Activated CD8-positive, alpha-beta memory T cell treated with anti-CD3 and anti-CD28 coated beads for 1 hour (primary cell): Measurements from ENCODE around the gene MAN2A2.

Source experiments
- DNase-seq, 2 donors: peaks; one replicate each; pipeline ENCODE4 v3.0.0-alpha.2; 2020; ENCODE audit warnings: low read depth in 1 of 2; ENCODE audit errors: extremely low read depth in 1 of 2

The MAN2A2 gene

GRCh38 chr15:90959028-90959595, 56.0 kb downstream of the MAN2A2 start:
- DNase-seq, result no peak

- DNase-seq, result no peak
Observed at GRCh38 chr15:90959894-90960293, 56.8 kb downstream of the MAN2A2 start.

GRCh38 chr15:90960298-90961091, 57.4 kb downstream of the MAN2A2 start:
- DNase-seq, result no peak

- no peak for DNase-seq
Observed at GRCh38 chr15:90962021-90962420, 58.9 kb downstream of the MAN2A2 start.

- DNase-seq, result no peak
Observed at GRCh38 chr15:90966262-90966661, 63.2 kb downstream of the MAN2A2 start.

GRCh38 chr15:90967206-90967605, 64.1 kb downstream of the MAN2A2 start:
- DNase-seq, result no peak

- DNase-seq, result no peak
Observed at GRCh38 chr15:90968434-90968833, 65.3 kb downstream of the MAN2A2 start.

- DNase-seq, result no peak
Observed at GRCh38 chr15:90970274-90970673, 67.2 kb downstream of the MAN2A2 start.

GRCh38 chr15:90972133-90972532, 69.0 kb downstream of the MAN2A2 start:
- no peak for DNase-seq
